Suppressor macrophage treated with lipopolysaccharide for 4 hours (primary cell): ENCODE data around the gene NBEAL2.

Experiments
- DNase-seq: peaks from one replicate; pipeline ENCODE4 v3.0.0-alpha.2; 2020

NBEAL2 gene

GRCh38 chr3:46986782-46987310 lies 7.4 kb downstream of the NBEAL2 start:
- DNase-seq, result no peak

- no peak for DNase-seq
Observed at GRCh38 chr3:46987319-46987742, 7.9 kb downstream of the NBEAL2 start.

GRCh38 chr3:46987743-46988401 lies 8.4 kb downstream of the NBEAL2 start:
- DNase-seq, result peak; percentile 69

- DNase-seq, result no peak
Observed at GRCh38 chr3:46988616-46989015, 9.2 kb downstream of the NBEAL2 start.

GRCh38 chr3:46989146-46989810 lies 9.8 kb downstream of the NBEAL2 start:
- peak; percentile 22 for DNase-seq

GRCh38 chr3:46990573-46991374 lies 11.3 kb downstream of the NBEAL2 start:
- DNase-seq, result peak; percentile 99

GRCh38 chr3:46991406-46992165 lies 12.1 kb downstream of the NBEAL2 start:
- no peak for DNase-seq

- no peak for DNase-seq
Observed at GRCh38 chr3:46992231-46992630, 12.8 kb downstream of the NBEAL2 start.

GRCh38 chr3:46993292-46993691 lies 13.8 kb downstream of the NBEAL2 start:
- DNase-seq, result no peak

GRCh38 chr3:46993986-46994385 lies 14.5 kb downstream of the NBEAL2 start:
- no peak for DNase-seq

- DNase-seq, result no peak
Observed at GRCh38 chr3:46994801-46995731, 15.6 kb downstream of the NBEAL2 start.

GRCh38 chr3:46995901-46996562 lies 16.6 kb downstream of the NBEAL2 start:
- no peak for DNase-seq

GRCh38 chr3:46996689-46997452 lies 17.4 kb downstream of the NBEAL2 start:
- no peak for DNase-seq

GRCh38 chr3:46997453-46998091 lies 18.1 kb downstream of the NBEAL2 start:
- no peak for DNase-seq

- DNase-seq, result peak; percentile 70
Observed at GRCh38 chr3:46998121-46998851, 18.8 kb downstream of the NBEAL2 start.

GRCh38 chr3:46998852-46999515 lies 19.5 kb downstream of the NBEAL2 start:
- DNase-seq, result no peak

- no peak for DNase-seq
Observed at GRCh38 chr3:46999516-47000197, 20.2 kb downstream of the NBEAL2 start.
